Measurements from ENCODE around the gene C19orf38.

DNA sequence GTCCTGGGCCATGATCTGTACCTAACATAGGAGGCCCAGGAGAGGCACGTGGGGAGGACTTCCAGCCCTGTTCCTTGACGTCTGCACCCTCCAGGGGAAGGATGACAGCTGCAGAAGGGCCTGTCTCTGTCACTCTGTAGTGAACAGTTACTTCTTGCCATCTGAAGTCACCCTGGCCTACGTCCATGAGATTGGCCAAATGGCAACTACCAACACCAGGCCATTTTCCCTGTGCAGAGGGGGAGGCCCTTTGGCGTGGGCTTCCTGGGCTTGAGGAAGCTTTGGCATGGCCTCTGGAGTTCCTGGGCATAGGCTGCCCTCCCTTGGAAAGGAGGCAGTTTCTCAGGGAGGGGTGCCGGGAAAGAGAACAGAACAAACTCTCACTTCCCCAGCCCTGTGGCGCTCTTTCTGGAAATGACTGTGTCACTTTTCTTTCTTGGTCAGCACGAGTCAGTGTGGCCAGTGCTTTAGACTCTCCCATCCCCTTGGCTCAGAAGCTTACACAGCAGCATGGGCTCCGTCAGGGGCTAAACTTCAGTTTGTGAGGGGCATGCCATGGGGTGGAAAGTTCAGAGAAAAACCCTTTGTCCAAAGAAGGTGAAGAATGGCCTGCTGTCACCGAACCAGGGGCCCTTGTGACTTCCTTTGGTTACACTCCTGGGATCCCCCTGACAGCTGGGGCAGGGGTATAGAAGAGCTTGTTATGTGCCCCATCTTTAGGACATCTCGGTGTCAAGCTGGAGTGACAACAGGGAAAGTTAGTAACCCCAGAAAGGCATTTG, 28.4 kb downstream of the C19orf38 start:
- TF ChIP-seq POLR2A (IDR thresholded peaks at IDR 0.05) (no peak), POLR2AphosphoS5 (IDR thresholded peaks at IDR 0.05) (no peak)
- TF ChIP-seq, protein P1, sequence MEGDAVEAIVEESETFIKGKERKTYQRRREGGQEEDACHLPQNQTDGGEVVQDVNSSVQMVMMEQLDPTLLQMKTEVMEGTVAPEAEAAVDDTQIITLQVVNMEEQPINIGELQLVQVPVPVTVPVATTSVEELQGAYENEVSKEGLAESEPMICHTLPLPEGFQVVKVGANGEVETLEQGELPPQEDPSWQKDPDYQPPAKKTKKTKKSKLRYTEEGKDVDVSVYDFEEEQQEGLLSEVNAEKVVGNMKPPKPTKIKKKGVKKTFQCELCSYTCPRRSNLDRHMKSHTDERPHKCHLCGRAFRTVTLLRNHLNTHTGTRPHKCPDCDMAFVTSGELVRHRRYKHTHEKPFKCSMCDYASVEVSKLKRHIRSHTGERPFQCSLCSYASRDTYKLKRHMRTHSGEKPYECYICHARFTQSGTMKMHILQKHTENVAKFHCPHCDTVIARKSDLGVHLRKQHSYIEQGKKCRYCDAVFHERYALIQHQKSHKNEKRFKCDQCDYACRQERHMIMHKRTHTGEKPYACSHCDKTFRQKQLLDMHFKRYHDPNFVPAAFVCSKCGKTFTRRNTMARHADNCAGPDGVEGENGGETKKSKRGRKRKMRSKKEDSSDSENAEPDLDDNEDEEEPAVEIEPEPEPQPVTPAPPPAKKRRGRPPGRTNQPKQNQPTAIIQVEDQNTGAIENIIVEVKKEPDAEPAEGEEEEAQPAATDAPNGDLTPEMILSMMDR (IDR thresholded peaks at IDR 0.05), result no peak
